ENCODE results near the gene KAT5.

DNA sequence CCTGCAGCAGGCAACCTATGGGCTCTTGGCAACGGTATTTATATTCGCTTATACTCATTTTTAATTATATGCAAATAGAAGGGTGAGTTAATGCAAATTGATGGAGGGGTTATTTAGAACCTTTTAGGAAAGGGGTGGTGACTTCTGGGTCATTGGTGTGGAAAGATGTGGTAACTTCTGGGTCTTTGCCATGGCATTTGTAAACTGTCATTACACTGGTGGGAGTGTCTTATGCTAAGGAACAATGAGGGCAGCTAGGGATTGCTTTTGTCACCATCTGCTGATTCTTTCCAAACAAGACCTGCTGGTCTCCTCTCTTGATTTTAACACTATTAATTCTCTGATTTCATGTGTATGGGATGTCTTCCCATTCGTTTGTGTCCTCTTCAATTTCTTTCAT, 11.7 kb upstream of the KAT5 start:
- TF ChIP-seq EZH2 (IDR thresholded peaks at IDR 0.05; ENCODE audit: low read depth, unreplicated experiment): no peak
- TF ChIP-seq, protein P1, sequence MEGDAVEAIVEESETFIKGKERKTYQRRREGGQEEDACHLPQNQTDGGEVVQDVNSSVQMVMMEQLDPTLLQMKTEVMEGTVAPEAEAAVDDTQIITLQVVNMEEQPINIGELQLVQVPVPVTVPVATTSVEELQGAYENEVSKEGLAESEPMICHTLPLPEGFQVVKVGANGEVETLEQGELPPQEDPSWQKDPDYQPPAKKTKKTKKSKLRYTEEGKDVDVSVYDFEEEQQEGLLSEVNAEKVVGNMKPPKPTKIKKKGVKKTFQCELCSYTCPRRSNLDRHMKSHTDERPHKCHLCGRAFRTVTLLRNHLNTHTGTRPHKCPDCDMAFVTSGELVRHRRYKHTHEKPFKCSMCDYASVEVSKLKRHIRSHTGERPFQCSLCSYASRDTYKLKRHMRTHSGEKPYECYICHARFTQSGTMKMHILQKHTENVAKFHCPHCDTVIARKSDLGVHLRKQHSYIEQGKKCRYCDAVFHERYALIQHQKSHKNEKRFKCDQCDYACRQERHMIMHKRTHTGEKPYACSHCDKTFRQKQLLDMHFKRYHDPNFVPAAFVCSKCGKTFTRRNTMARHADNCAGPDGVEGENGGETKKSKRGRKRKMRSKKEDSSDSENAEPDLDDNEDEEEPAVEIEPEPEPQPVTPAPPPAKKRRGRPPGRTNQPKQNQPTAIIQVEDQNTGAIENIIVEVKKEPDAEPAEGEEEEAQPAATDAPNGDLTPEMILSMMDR (conservative IDR thresholded peaks at IDR 0.05; ENCODE audit: low read depth in 2 of 2): no peak
- TF ChIP-seq POLR2AphosphoS5 (IDR thresholded peaks at IDR 0.05; ENCODE audit: low read depth): no peak
- TF ChIP-seq, protein P2, sequence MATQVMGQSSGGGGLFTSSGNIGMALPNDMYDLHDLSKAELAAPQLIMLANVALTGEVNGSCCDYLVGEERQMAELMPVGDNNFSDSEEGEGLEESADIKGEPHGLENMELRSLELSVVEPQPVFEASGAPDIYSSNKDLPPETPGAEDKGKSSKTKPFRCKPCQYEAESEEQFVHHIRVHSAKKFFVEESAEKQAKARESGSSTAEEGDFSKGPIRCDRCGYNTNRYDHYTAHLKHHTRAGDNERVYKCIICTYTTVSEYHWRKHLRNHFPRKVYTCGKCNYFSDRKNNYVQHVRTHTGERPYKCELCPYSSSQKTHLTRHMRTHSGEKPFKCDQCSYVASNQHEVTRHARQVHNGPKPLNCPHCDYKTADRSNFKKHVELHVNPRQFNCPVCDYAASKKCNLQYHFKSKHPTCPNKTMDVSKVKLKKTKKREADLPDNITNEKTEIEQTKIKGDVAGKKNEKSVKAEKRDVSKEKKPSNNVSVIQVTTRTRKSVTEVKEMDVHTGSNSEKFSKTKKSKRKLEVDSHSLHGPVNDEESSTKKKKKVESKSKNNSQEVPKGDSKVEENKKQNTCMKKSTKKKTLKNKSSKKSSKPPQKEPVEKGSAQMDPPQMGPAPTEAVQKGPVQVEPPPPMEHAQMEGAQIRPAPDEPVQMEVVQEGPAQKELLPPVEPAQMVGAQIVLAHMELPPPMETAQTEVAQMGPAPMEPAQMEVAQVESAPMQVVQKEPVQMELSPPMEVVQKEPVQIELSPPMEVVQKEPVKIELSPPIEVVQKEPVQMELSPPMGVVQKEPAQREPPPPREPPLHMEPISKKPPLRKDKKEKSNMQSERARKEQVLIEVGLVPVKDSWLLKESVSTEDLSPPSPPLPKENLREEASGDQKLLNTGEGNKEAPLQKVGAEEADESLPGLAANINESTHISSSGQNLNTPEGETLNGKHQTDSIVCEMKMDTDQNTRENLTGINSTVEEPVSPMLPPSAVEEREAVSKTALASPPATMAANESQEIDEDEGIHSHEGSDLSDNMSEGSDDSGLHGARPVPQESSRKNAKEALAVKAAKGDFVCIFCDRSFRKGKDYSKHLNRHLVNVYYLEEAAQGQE (IDR thresholded peaks at IDR 0.05; ENCODE audit: unreplicated experiment): no peak

All from GM23338 (cell line).